NCI-H460 (cell line): ENCODE measurements around the gene HSCB. TPM values are rescaled to one million over a fixed set of nuclear protein-coding genes. Genes with fewer than 3 reads are reported as not detected.
"Not testable (repeated sequence)": the region's sequence is repeated elsewhere in the genome, so short reads cannot be mapped to it uniquely, and the experiment has no call there.

Source experiments
- DNase-seq: peaks from one replicate; pipeline ENCODE4 v3.0.0-alpha.2; 2016; ENCODE audit warnings: low read depth; ENCODE audit errors: extremely low read depth
- total RNA-seq: library from RNA; depleted of rRNA; stranded (reverse); fragments of >200 nt; shearing (Covaris generic); gene quantifications from 2 replicates; pipeline ENCODE4 v1.2.3, GENCODE V29; 2014

Gene HSCB
- total RNA-seq, 1 experiment from 2014 or later: 23.2 TPM

DNA sequence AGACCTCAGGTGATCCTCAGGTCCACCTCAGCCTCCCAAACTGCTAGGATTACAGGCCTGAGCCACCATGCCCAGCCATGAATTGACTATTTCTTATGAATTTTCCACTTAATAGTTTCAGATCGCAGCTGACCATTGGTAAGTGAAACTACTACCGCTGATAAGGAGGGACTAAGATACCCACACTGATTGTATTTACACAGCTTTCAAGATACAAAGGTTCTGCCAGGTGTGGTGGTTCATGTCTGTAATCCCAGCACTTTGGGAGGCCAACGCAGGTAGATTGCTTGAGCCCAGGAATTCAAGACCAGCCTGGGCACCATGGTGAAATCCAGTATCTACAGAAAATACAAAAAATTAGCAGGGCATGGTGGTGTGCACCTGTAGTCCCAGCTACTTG is 4.1 kb upstream of the HSCB start:
- DNase-seq: no peak

- not testable (repeated sequence) for DNase-seq
These were observed 3.0 kb upstream of the HSCB start for GRCh38 chr22:28738876-28739275.

GRCh38 chr22:28741200-28741784 is 547 bp upstream of the HSCB start:
- no peak for DNase-seq

- no peak for DNase-seq
These were observed 723 bp downstream of the HSCB start for GRCh38 chr22:28742562-28742962.

DNA sequence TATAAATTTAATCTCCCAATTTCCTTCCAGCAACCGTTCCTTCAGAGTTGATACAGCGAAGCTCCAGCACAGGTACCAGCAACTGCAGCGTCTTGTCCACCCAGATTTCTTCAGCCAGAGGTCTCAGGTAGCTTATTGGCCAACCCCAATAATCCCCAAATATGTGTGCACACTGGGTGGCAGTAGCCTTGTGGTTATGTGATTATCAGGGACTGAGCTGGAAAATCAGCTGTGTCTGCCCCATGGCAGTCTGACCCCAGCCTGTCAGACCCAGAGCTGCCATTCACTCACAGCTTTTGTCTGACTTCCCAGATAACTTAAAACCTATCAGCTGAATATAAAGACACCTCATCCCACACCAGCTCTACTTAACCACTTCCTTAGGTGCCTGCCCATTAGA is 2.0 kb downstream of the HSCB start:
- no peak for DNase-seq

DNA sequence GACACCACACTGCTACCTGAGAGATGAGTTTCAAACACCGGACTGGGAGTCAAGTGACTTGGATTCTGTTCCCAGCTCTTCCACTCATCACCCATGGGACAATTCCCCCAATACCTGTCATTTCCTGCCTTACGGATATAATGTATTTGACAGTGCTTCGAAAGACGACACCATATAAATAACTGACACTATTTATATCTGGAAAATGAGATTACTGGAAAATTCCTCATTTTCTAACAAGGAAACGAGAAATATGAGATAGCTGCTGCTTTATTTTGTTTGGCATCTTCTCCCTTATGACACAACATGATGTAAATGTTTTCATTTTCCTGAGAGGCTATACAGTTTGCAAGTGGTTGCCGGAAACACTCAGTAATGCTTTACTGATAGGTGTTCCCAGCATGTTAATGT is 8.6 kb downstream of the HSCB start:
- peak; percentile 87 for DNase-seq

DNA sequence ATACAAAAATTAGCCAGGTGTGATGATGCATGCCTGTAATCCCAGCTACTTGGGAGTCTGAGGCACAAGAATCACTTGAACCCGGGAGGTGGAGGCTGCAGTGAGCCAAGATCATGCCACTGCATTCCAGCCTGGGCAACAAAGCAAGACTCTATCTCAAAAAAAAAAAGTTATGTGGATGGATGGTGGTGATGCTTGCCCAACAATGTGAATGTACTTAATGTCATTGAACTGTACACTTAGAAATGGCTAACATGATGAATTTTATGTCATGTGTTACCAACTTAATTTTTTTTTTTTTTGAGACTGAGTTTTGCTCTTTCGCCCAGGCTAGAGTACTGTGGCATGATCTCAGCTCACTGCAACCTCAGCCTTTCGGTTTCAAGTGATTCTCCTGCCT is 12.7 kb downstream of the HSCB start:
- not testable (repeated sequence) for DNase-seq

DNA sequence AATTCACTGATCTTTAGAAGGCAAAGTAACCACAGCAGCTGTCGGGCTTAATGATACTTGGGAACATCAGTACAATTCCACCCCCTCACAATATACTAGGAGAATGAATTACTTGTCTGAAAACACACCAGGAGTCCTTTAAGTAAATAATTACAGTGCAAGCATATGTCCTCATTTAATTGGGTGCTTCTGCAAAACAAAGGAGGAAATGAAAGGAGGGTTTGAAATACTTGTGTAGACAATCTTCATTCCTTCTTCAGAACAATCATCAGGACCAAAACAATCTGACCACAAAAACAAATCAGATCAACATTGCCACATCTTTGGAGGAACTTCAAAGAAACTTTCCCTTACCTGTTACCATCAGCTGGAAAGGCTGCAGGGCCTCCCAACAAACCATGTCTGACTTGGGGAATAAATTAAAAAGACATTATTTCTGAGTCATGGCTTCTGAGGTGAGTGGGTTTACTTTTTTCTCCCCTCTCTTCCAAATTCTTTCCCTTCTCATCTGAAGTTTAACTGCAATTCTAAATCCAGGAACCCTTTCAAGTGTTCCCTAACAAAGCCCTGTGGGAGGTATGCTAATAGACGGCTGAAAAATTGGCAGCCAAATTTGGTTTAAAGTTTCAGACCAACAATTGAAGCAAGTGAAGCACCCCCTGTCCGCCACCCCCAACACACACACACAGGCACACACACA is 18.2 kb downstream of the HSCB start:
- no peak for DNase-seq

DNA sequence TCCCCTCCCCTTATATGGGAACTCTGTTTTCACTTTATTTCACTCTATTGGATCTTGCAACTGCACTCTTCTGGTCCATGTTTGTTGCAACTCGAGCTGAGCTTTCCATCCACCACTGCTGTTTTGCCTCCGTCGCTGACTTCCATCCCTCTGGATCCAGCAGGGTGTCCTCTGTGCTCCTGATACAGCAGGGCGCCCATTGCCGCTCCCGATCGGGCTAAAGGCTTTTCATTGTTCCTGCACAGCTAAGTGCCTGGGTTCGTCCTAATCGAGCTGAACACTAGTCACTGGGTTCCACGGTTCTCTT is 19.6 kb downstream of the HSCB start:
- no peak for DNase-seq

- DNase-seq: not testable (repeated sequence)
These were observed 20.2 kb downstream of the HSCB start for GRCh38 chr22:28762000-28762399.

DNA sequence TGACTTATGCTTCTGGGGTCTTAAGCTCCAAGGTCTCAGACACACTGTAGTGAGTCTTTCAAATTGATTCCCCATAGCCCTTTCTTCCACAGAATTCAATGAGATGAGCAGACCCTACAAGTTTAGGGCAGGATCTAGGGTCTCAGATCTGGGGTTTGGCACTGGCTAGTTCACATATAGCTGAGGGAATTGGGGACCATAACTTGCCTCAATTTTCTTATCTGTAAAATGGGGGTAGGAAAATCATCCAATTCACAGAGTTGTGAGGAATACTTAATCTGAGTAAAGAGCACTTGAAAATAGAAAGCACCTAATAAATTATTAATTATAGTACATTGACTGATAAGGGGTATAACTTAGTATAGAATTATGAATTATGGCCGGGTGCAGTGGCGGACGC is 24.8 kb downstream of the HSCB start:
- DNase-seq: no peak

- DNase-seq: no peak
These were observed 27.0 kb downstream of the HSCB start for GRCh38 chr22:28768701-28769393.

- DNase-seq: no peak
These were observed 27.7 kb downstream of the HSCB start for GRCh38 chr22:28769394-28770085.

- DNase-seq: no peak
These were observed 29.5 kb downstream of the HSCB start for GRCh38 chr22:28771195-28771791.

DNA sequence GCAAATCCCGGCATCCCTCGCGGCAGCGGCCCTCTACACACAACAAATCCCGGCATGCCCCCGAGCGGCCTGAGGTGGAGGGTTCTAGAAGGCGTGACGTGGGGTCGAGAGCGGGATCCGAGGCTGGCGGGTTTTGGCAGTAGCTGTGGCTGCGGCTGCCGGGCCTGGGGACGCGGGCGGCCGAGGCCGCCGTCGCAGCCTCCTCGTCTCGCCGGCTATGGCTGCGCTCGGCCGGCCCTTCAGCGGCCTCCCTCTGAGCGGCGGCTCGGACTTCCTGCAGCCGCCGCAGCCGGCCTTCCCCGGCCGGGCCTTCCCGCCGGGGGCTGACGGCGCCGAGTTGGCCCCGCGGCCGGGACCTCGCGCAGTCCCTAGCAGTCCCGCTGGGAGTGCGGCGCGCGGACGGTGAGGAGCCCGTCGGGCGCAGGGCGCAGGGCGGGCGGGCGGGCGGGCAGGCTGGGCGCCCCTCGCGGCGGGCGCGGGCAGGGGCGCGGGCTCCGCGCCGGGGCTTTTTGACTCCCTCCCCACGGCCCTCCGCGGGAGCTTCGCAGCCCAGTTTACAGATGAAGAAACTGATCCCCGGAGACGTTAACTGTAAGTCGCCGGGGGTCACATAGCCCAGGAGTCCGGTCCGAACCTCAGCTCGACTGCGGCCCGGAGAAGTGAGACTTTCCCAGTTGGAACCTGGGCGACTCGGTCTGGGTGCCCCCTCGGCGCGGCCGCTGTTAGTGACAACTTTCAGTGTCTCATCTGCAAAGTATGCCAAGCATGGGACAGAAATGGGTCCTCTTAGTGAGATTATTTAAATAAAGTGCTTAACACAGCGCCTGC is 31.0 kb downstream of the HSCB start, which contains the start of gene CCDC117:
CCDC117 (plus strand) TSS at position 63 of the 828 bp plus-strand sequence; CDS start at position 218, 155 bp downstream.
- DNase-seq: peak; percentile 85

GRCh38 chr22:28773461-28773867 is 31.6 kb downstream of the HSCB start:
- no peak for DNase-seq

DNA sequence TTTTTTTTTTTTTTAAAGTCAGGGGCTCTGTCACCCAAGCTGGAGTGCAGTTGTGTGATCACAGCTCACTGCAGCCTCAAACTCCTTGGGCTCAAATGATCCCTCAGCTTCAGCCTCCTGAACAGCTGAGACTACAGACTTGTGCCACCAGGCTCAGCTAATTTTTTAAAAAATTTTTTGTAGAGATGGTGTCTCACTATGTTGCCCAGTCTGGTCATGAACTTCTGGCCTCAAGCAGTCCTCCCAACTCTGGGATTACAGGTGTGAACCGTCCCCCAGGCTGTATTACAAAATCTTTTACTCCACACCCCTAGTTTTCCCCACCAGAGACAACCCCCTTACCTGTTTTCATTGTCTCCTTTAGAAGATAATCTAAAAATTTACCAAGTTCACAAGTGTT is 32.5 kb downstream of the HSCB start:
- DNase-seq: no peak

DNA sequence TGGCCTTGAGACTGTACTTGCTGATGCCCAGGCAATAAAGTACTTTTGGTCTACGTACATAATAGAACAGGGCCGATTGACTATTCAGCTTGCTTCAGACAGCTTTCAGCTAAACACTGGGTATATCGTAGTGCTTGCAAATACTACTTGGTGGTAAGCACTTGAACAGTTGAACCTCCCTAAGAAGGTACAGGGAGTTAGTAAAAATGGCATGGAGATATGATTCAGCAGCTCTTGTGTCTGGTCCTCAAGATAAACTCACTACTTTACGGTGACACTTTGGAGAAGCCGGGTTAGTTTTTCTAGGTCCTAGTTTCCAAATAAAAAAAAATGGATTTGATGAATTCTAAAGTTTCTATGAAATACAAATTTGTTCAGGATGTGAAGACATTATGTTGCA is 38.0 kb downstream of the HSCB start:
- DNase-seq: no peak

DNA sequence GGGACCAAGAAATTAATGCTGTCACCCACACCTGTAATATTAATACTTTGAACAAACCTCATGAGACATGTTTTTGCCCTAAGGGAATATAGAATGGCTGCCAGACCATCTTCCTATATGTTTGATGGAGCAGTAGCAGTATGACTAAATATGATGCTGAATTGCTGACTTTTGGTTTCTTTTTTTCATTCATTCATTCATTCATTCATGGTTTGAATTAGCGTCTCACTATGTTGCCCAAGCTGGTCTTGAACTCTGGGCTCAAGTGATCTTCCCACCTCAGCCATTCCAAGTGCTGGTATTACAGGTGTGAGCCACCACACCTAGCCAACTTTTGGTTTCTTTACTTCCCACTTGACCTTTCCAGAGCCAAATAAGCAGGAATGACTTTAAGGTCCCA is 38.5 kb downstream of the HSCB start:
- DNase-seq: no peak
